ENCODE results near the gene SMARCA2. TPM values are rescaled to one million over a fixed set of nuclear protein-coding genes. Genes with fewer than 3 reads are reported as not detected.

SMARCA2 gene
- total RNA-seq, 1 donor from 2014 or later: 160 TPM

GRCh38 chr9:2236850-2237249, 221.7 kb downstream of the SMARCA2 start:
- H3K4me1 ChIP-seq: peaks cover 0 to 2% of the 10 kb centered on the region in 2 donors
- intact Hi-C loops (cut with DNase I): no loop called here
- H3K9me3 ChIP-seq: no peaks in the 10 kb centered on the region
- no peaks in the 10 kb centered on the region for H3K27me3 ChIP-seq
- H3K27ac ChIP-seq: no peak overlapping the region
- no peak for DNase-seq (ENCODE audit: low spot score in 2 of 2)
- no peak overlapping the region for H3K4me3 ChIP-seq
- H3K36me3 ChIP-seq: no peaks in the 10 kb centered on the region
- TF ChIP-seq, protein P1, sequence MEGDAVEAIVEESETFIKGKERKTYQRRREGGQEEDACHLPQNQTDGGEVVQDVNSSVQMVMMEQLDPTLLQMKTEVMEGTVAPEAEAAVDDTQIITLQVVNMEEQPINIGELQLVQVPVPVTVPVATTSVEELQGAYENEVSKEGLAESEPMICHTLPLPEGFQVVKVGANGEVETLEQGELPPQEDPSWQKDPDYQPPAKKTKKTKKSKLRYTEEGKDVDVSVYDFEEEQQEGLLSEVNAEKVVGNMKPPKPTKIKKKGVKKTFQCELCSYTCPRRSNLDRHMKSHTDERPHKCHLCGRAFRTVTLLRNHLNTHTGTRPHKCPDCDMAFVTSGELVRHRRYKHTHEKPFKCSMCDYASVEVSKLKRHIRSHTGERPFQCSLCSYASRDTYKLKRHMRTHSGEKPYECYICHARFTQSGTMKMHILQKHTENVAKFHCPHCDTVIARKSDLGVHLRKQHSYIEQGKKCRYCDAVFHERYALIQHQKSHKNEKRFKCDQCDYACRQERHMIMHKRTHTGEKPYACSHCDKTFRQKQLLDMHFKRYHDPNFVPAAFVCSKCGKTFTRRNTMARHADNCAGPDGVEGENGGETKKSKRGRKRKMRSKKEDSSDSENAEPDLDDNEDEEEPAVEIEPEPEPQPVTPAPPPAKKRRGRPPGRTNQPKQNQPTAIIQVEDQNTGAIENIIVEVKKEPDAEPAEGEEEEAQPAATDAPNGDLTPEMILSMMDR (IDR thresholded peaks at IDR 0.05): no peak

- intact Hi-C loops (cut with DNase I): loop anchor here (5.0 kb wide), 3 partner anchors 84 to 1281 kb away; partner anchors contain the start of gene VLDLR
- H3K4me3 ChIP-seq: peak overlapping the region; percentile 52 to 66
- no peaks in the 10 kb centered on the region for H3K9me3 ChIP-seq
- peaks cover 3% of the 10 kb centered on the region in 2 donors for H3K4me1 ChIP-seq
- no peaks in the 10 kb centered on the region for H3K36me3 ChIP-seq
- no peak overlapping the region for H3K27ac ChIP-seq
- TF ChIP-seq, protein P1 (IDR thresholded peaks at IDR 0.05): peak in 1 of 3 experiments; percentile 9
- H3K27me3 ChIP-seq: no peaks in the 10 kb centered on the region
- DNase-seq (ENCODE audit: low spot score in 2 of 2): no peak
Measured at GRCh38 chr9:2241461-2241835, 226.3 kb downstream of the SMARCA2 start.

- intact Hi-C loops (cut with DNase I): loop anchor here (1.0 to 5.0 kb wide), 4 partner anchors 85 to 1280 kb away; partner anchors contain the start of genes PUM3 and VLDLR
Measured at GRCh38 chr9:2241836-2242741, 226.9 kb downstream of the SMARCA2 start.

GRCh38 chr9:2242831-2243330, 227.7 kb downstream of the SMARCA2 start:
- intact Hi-C loops (cut with DNase I): loop anchor here (1.0 to 5.0 kb wide), 4 partner anchors 86 to 1279 kb away; partner anchors contain the start of genes PUM3 and VLDLR
- DNase-seq (ENCODE audit: low spot score in 2 of 2): no peak
- no peak overlapping the region for H3K27ac ChIP-seq

More at GRCh38 chr9:2241836-2242741, 226.9 kb downstream of the SMARCA2 start:
- DNase-seq (ENCODE audit: low spot score in 2 of 2): peak; percentile 23 to 84
- peaks cover 3% of the 10 kb centered on the region in 2 donors for H3K4me1 ChIP-seq
- TF ChIP-seq, protein P1 (IDR thresholded peaks at IDR 0.05): peak in 1 of 3 experiments; percentile 6
- no peaks in the 10 kb centered on the region for H3K9me3 ChIP-seq
- no peaks in the 10 kb centered on the region for H3K36me3 ChIP-seq
- peak overlapping the region; percentile 52 to 66 for H3K4me3 ChIP-seq
- H3K27me3 ChIP-seq: no peaks in the 10 kb centered on the region
- H3K27ac ChIP-seq: no peak overlapping the region

More at GRCh38 chr9:2242831-2243330, 227.7 kb downstream of the SMARCA2 start:
- peak overlapping the region; percentile 52 to 66 for H3K4me3 ChIP-seq
- no peaks in the 10 kb centered on the region for H3K27me3 ChIP-seq
- H3K9me3 ChIP-seq: no peaks in the 10 kb centered on the region
- TF ChIP-seq, protein P1 (IDR thresholded peaks at IDR 0.05): no peak
- peaks cover 3% of the 10 kb centered on the region in 2 donors for H3K4me1 ChIP-seq
- no peaks in the 10 kb centered on the region for H3K36me3 ChIP-seq

All from ascending aorta (tissue), 2 donors.